ENCODE data around the gene EVI2B. TPM values are rescaled to one million over a fixed set of nuclear protein-coding genes. Genes with fewer than 3 reads are reported as not detected.

EVI2B gene
- total RNA-seq, 1 experiment from 2014 or later, result 0.11 TPM

DNA sequence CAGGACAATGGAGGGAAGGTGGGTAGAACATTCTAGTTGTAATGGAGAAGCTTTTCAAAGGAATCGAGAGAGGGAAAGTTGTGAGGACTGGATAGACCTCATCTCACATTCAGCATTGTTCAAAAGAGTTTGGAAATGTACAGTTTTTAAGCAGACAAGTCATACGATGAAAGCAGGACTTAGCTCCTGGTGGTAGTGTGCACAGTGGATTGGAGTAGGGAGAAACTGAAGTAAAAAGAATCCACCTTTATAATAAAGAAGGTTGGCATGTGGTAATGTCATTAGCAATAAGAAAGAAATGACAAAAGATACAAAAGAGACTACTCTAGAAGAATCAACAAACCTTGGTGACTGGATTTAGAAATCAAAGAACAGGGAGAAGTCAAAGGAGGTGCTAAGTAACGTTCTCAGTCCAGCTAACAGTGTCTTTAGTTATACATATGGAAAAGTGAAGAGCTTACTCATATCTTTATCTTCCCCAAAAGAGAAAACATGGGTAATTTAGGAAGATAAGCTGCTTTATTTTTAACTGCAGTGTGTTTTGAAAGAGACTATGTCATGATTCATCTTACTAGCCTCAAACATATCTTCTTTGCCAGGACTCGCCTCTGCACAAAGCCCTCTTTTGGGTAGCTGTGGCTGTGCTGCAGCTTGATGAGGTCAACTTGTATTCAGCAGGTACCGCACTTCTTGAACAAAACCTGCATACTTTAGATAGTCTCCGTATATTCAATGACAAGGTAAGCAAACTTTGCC lies 26.2 kb upstream of the EVI2B start:
- ATAC-seq (no peak), DNase-seq (no peak)
- TF ChIP-seq EZH2 (IDR thresholded peaks at IDR 0.05; ENCODE audit: low read length, unreplicated experiment), result no peak
- TF ChIP-seq, protein P1, sequence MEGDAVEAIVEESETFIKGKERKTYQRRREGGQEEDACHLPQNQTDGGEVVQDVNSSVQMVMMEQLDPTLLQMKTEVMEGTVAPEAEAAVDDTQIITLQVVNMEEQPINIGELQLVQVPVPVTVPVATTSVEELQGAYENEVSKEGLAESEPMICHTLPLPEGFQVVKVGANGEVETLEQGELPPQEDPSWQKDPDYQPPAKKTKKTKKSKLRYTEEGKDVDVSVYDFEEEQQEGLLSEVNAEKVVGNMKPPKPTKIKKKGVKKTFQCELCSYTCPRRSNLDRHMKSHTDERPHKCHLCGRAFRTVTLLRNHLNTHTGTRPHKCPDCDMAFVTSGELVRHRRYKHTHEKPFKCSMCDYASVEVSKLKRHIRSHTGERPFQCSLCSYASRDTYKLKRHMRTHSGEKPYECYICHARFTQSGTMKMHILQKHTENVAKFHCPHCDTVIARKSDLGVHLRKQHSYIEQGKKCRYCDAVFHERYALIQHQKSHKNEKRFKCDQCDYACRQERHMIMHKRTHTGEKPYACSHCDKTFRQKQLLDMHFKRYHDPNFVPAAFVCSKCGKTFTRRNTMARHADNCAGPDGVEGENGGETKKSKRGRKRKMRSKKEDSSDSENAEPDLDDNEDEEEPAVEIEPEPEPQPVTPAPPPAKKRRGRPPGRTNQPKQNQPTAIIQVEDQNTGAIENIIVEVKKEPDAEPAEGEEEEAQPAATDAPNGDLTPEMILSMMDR (conservative IDR thresholded peaks at IDR 0.05; ENCODE audit: low read depth, low read length), result no peak
- TF ChIP-seq EZH2phosphoT487 (IDR thresholded peaks at IDR 0.05; ENCODE audit: borderline replicate concordance, low read length), result no peak
- CTCF ChIA-PET, result no interaction called here
- Histone ChIP-seq H3K4me3 (ENCODE audit: low read length) (no peak overlapping the region), H4K20me1 (ENCODE audit: low read length) (no peaks in the 10 kb centered on the region), H3K9me2 (replicated peaks; ENCODE audit: low read length) (no peaks in the 10 kb centered on the region), H3K4me1 (ENCODE audit: insufficient read depth, low read length) (no peaks in the 10 kb centered on the region), H3F3A (ENCODE audit: low read length, unreplicated experiment) (no peaks in the 10 kb centered on the region), H3K9me3 (ENCODE audit: low read length) (no peaks in the 10 kb centered on the region), H3K27ac (ENCODE audit: low read length) (no peak overlapping the region), H2AFZ (ENCODE audit: low read length) (no peak overlapping the region), H3K36me3 (ENCODE audit: low read depth, low read length) (no peaks in the 10 kb centered on the region; the same call in 1 of the 2 replicates), H3K4me2 (ENCODE audit: low read length) (no peak overlapping the region), H3K27me3 (ENCODE audit: low read length) (no peaks in the 10 kb centered on the region), H3K9ac (ENCODE audit: low read length) (no peak overlapping the region), H3K79me2 (ENCODE audit: low read length) (no peaks in the 10 kb centered on the region)
- no TSS peak for BruUV-seq (replicated peaks)
- intact Hi-C loops (cut with micrococcal nuclease), result no loop called here
- POLR2A ChIA-PET (ENCODE audit: unreplicated experiment), result no interaction called here

DNA sequence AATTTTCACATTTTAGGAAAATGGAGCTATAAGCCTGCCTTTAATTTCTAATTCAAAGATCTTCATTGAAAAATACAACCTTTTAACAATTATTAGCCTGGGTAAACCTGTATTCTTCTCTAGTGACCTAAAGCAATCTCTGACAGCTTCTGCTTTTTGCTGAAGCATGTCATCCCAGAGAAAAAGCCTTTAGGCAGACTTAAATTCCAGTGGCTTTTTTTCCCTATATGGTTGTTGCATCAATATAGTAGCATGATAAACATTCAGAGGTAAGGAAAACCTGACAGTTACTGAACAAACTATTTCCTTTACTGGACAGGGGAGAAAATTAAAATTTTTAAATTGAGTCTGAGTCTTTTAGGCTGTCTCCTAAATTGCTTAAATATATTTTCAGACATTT lies 15.4 kb upstream of the EVI2B start:
- POLR2A ChIA-PET (ENCODE audit: unreplicated experiment), result no interaction called here
- Histone ChIP-seq H3K27ac (ENCODE audit: low read length) (no peak overlapping the region), H2AFZ (ENCODE audit: low read length) (no peak overlapping the region), H3K4me1 (ENCODE audit: insufficient read depth, low read length) (peaks cover 23% of the 10 kb centered on the region), H4K20me1 (ENCODE audit: low read length) (no peaks in the 10 kb centered on the region), H3K79me2 (ENCODE audit: low read length) (no peaks in the 10 kb centered on the region), H3F3A (ENCODE audit: low read length, unreplicated experiment) (no peaks in the 10 kb centered on the region), H3K4me2 (ENCODE audit: low read length) (no peak overlapping the region), H3K36me3 (ENCODE audit: low read depth, low read length) (no peaks in the 10 kb centered on the region), H3K9me3 (ENCODE audit: low read length) (no peaks in the 10 kb centered on the region), H3K9me2 (replicated peaks; ENCODE audit: low read length) (no peaks in the 10 kb centered on the region), H3K27me3 (ENCODE audit: low read length) (no peaks in the 10 kb centered on the region), H3K9ac (ENCODE audit: low read length) (no peak overlapping the region), H3K4me3 (ENCODE audit: low read length) (no peak overlapping the region)
- intact Hi-C loops (cut with micrococcal nuclease), result no loop called here
- DNase-seq (peak; percentile 28), ATAC-seq (no peak)
- no peak for TF ChIP-seq EZH2 (IDR thresholded peaks at IDR 0.05; ENCODE audit: low read length, unreplicated experiment)
- TF ChIP-seq, protein P1 (conservative IDR thresholded peaks at IDR 0.05; ENCODE audit: low read depth, low read length), result no peak
- no peak for TF ChIP-seq EZH2phosphoT487 (IDR thresholded peaks at IDR 0.05; ENCODE audit: borderline replicate concordance, low read length)
- CTCF ChIA-PET, result no interaction called here
- BruUV-seq (replicated peaks), result no TSS peak

DNA sequence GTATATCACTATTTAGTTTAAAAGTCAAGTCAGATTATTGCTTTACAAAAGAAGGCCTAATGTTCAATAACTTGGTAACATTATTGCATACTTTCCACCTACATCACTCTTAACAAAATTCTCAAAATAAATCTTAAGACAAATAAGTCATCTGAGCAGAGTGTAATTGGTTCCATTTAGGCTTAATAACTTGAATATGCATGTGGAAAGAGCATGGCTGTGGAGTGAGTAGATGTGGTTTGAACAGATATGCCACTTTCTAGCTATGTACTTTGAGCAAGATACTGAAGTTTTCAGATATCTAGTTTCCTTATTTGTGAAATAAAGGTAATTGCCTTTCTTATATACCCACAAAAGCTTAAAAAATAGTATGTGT lies 14.3 kb upstream of the EVI2B start:
- Histone ChIP-seq H3F3A (ENCODE audit: low read length, unreplicated experiment) (no peaks in the 10 kb centered on the region), H3K9me3 (ENCODE audit: low read length) (no peaks in the 10 kb centered on the region), H3K9ac (ENCODE audit: low read length) (no peak overlapping the region), H3K27ac (ENCODE audit: low read length) (peak overlapping the region; percentile 50), H4K20me1 (ENCODE audit: low read length) (no peaks in the 10 kb centered on the region), H3K79me2 (ENCODE audit: low read length) (no peaks in the 10 kb centered on the region), H3K4me3 (ENCODE audit: low read length) (no peak overlapping the region; the same call in 1 of the 2 replicates), H3K4me1 (ENCODE audit: insufficient read depth, low read length) (peaks cover 23% of the 10 kb centered on the region), H3K36me3 (ENCODE audit: low read depth, low read length) (no peaks in the 10 kb centered on the region), H3K27me3 (ENCODE audit: low read length) (no peaks in the 10 kb centered on the region), H3K4me2 (ENCODE audit: low read length) (peak overlapping the region; percentile 62), H2AFZ (ENCODE audit: low read length) (no peak overlapping the region), H3K9me2 (replicated peaks; ENCODE audit: low read length) (no peaks in the 10 kb centered on the region)
- TF ChIP-seq, protein P1 (conservative IDR thresholded peaks at IDR 0.05; ENCODE audit: low read depth, low read length), result no peak
- TF ChIP-seq EZH2 (IDR thresholded peaks at IDR 0.05; ENCODE audit: low read length, unreplicated experiment) (no peak), EZH2phosphoT487 (IDR thresholded peaks at IDR 0.05; ENCODE audit: borderline replicate concordance, low read length) (no peak)
- no TSS peak for BruUV-seq (replicated peaks)
- ChIA-PET POLR2A (ENCODE audit: unreplicated experiment) (no interaction called here), CTCF (no interaction called here)
- peak; percentile 31 for ATAC-seq
- DNase-seq, result peak; percentile 1
- intact Hi-C loops (cut with micrococcal nuclease), result no loop called here

Measured in PC-3 (cell line).